K562 (cell line): Measurements from ENCODE around the gene STK33. TPM values are rescaled to one million over a fixed set of nuclear protein-coding genes. Genes with fewer than 3 reads are reported as not detected.

Source experiments
- ATAC-seq: fragments of 200-7000 bp; cut with Tn5 transposase; 3 replicates; pipeline ENCODE4 v1.9.1; 2020; ENCODE audit warnings: moderate library complexity
- BruUV-seq: library from RNA; stranded (reverse); fragments of 400-500 nt; replicated peaks from 2 replicates; lab custom pipeline; 2021; lab: Mats Ljungman, UMichigan
- CTCF ChIA-PET: fragments of 300-600 bp; formaldehyde crosslinking; extraction: SDS; loops from one replicate; lab custom pipeline; 2021; ENCODE audit warnings: low intra/inter-chr PET ratio; lab: Yijun Ruan, JAX
- POLR2A ChIA-PET: fragments of 300-600, 350-650 bp; sonication (Branson Sonifier 250); formaldehyde crosslinking; extraction: SDS; loops from one replicate; lab custom pipeline; 2021; ENCODE audit warnings: antibody characterized with exemption, inconsistent platforms; lab: Yijun Ruan, JAX
- DNase-seq, 4 experiments: peaks; one replicate each; pipeline versions ENCODE4 v3.0.0 to v3.0.0-alpha.2; 2011 to 2018; ENCODE audit warnings: low spot score in 3 of 4, mixed read lengths in 3 of 4; ENCODE audit errors: extremely low read depth in 1 of 4
- FAIRE-seq: peaks from 2 replicates; lab custom pipeline; 2011; peaks lifted over from hg19 to GRCh38; lab: Jason Lieb, UNC
- H2AFZ ChIP-seq: 2 replicates; pipeline ENCODE4 v1.6.0; 2011; ENCODE audit warnings: low read depth, low read length, control low read depth, inconsistent platforms
- H3K27ac ChIP-seq: fragments of 200-600 bp; 3 replicates; pipeline ENCODE4 v1.8.0; 2011; ENCODE audit warnings: low read depth, mild to moderate bottlenecking, control low read depth, inconsistent platforms, low read length, moderate library complexity, mixed read lengths; ENCODE audit errors: extremely low read depth
- H3K27me3 ChIP-seq, 2 experiments: fragments of 300-600 bp in 1 of 2; 2 replicates in 1 of 2; 3 replicates in 1 of 2; pipeline versions ENCODE4 v1.6.0 to v1.8.0; 2011; ENCODE audit warnings: inconsistent platforms in 2 of 2, low read length in 2 of 2, mild to moderate bottlenecking in 1 of 2, mixed read lengths in 1 of 2, moderate library complexity in 1 of 2; ENCODE audit not compliant: control insufficient read depth in 2 of 2, insufficient read depth in 2 of 2
- H3K36me3 ChIP-seq: fragments of 300-600 bp; 3 replicates; pipeline ENCODE4 v1.8.0; 2011; ENCODE audit warnings: mild to moderate bottlenecking, low read length, inconsistent platforms; ENCODE audit not compliant: control insufficient read depth, insufficient read depth
- H3K4me1 ChIP-seq, 2 experiments: fragments of 200-600 bp in 1 of 2; replicated peaks in 1 of 2; 2 replicates in 1 of 2; 3 replicates in 1 of 2; pipeline versions ENCODE4 v1.5.1 to v1.8.0; 2011; ENCODE audit warnings: inconsistent platforms in 2 of 2, low read length in 2 of 2, mild to moderate bottlenecking in 1 of 2, mixed read lengths in 1 of 2, moderate library complexity in 1 of 2; ENCODE audit not compliant: control insufficient read depth in 2 of 2, insufficient read depth in 2 of 2
- H3K4me2 ChIP-seq: 2 replicates; pipeline ENCODE4 v1.6.1; 2011; ENCODE audit warnings: low read length, control low read depth, inconsistent platforms, mixed read lengths; ENCODE audit not compliant: insufficient read depth
- H3K4me3 ChIP-seq: fragments of 200-600 bp; sonication (generic), shearing (Covaris generic); 2 replicates; pipeline ENCODE4 v1.5.1; 2016; ENCODE audit warnings: control low read depth, inconsistent platforms
- H3K79me2 ChIP-seq: fragments of 200-600 bp; 3 replicates; pipeline ENCODE4 v1.8.0; 2011; ENCODE audit warnings: low read length, inconsistent platforms; ENCODE audit not compliant: control insufficient read depth, insufficient read depth
- H3K9ac ChIP-seq, 2 experiments: 2 replicates each; pipeline versions ENCODE4 v1.6.0 to v1.6.1; 2011; ENCODE audit warnings: low read depth in 2 of 2, low read length in 2 of 2, control low read depth in 1 of 2, inconsistent platforms in 1 of 2, mild to moderate bottlenecking in 1 of 2, mixed read lengths in 1 of 2; ENCODE audit not compliant: insufficient read depth in 1 of 2
- H3K9me1 ChIP-seq: one replicate; pipeline ENCODE4 v1.6.0; 2011; ENCODE audit warnings: inconsistent platforms, mild to moderate bottlenecking, low read length, moderate library complexity; ENCODE audit not compliant: control insufficient read depth, insufficient read depth
- H3K9me3 ChIP-seq: replicated peaks from 2 replicates; pipeline ENCODE4 v1.5.1; 2011; ENCODE audit warnings: low read depth, low read length, inconsistent platforms; ENCODE audit not compliant: control insufficient read depth, insufficient read depth
- H4K20me1 ChIP-seq: replicated peaks from 2 replicates; pipeline ENCODE4 v1.6.1; 2011; ENCODE audit warnings: low read length, inconsistent platforms, mixed read lengths; ENCODE audit not compliant: control insufficient read depth, insufficient read depth
- EP400 ChIP-seq: fragments of 450-650 bp; IDR thresholded peaks from 2 replicates; pipeline ENCODE4 v1.6.1; 2017; ENCODE audit warnings: antibody characterized with exemption, mild to moderate bottlenecking, moderate library complexity
- HMBOX1 ChIP-seq: sonication (generic); IDR thresholded peaks from 2 replicates; pipeline ENCODE4 v1.6.1; 2016
- RBFOX2 ChIP-seq: fragments of 200-400 bp; formaldehyde crosslinking; IDR thresholded peaks from 2 replicates; pipeline ENCODE4 v1.6.1; 2017; ENCODE audit warnings: low read depth, mild to moderate bottlenecking, low read length, moderate library complexity
- TAF1 ChIP-seq: IDR thresholded peaks from 2 replicates; pipeline ENCODE4 v1.6.1; 2011; ENCODE audit warnings: mild to moderate bottlenecking, low read length, moderate library complexity; ENCODE audit not compliant: insufficient read depth, control insufficient read depth, severe bottlenecking; ENCODE audit errors: extremely low read depth
- TGIF2 ChIP-seq: sonication (generic); formaldehyde crosslinking; IDR thresholded peaks from 2 replicates; pipeline ENCODE4 v1.8.1; 2022; ENCODE audit warnings: mild to moderate bottlenecking, missing genetic modification reagents, moderate library complexity
- ZNF134 ChIP-seq: fragments of 250-450 bp; sonication (Bioruptor Pico); conservative IDR thresholded peaks from 2 replicates; pipeline ENCODE4 v1.4.0; 2020
- WGBS: fragments of 100-300 bp; shearing (Covaris generic); methylation state at CpG from one replicate; pipeline ENCODE4 v1.1.6; 2016; ENCODE audit warnings: low coverage, mixed read lengths; ENCODE audit not compliant: insufficient coverage; ENCODE audit errors: missing lambda C conversion rate; 5-methylcytosine and 5-hydroxymethylcytosine counted together
- in situ Hi-C: fragments of 300-500 bp; cut with MboI; formaldehyde crosslinking; loops from 4 replicates; pipeline ENCODE4 v1.15.0; 2018; ENCODE audit warnings: inconsistent platforms, mixed read lengths
- intact Hi-C: fragments of 100-400 bp; cut with micrococcal nuclease; formaldehyde crosslinking; loops from 2 replicates; pipeline ENCODE4 v1.14.2; 2022
- polyA plus RNA-seq, 8 experiments: library from polyadenylated mRNA; depleted of rRNA in 4 of 8; stranded (reverse) in 5 of 8; unstranded in 3 of 8; fragments of >200 nt; fragmentation: Nextera tagmentation in 2 of 8; fragmentation: Illumina TruSeq in 1 of 8; extraction: Ambion mirVana in 2 of 8; extraction: Trizol in 1 of 8; gene quantifications; 2 replicates each; pipeline versions ENCODE4 v1.2.1 to v1.2.3, GENCODE V29; 2011 to 2014; ENCODE audit warnings: inconsistent platforms in 1 of 8, missing spikeins in 1 of 8
- total RNA-seq, 7 experiments: library from RNA; depleted of rRNA in 6 of 7; stranded (reverse); fragments of >200 nt in 6 of 7; fragmentation: Illumina TruSeq in 2 of 7; extraction: Trizol in 2 of 7; gene quantifications; 2 replicates each; pipeline versions ENCODE4 v1.2.1 to v1.2.3, GENCODE V29; 2011 to 2021; ENCODE audit warnings: low replicate concordance in 1 of 7

The STK33 gene
- total and polyA plus RNA-seq, 9 of the 15 experiments (the other 6 are each of a cell fraction or from before 2014, with no cell fraction given): not detected

GRCh38 chr11:8617063-8617462 is 23.0 kb upstream of the STK33 start:
- H3K4me2 ChIP-seq: no peak overlapping the region
- no peaks in the 10 kb centered on the region for H3K27me3 ChIP-seq
- H3K9ac ChIP-seq: no peak overlapping the region
- no peaks in the 10 kb centered on the region for H3K79me2 ChIP-seq
- CTCF ChIA-PET: no interaction called here
- H3K27ac ChIP-seq: no peak overlapping the region
- no peak overlapping the region for H3K4me3 ChIP-seq
- no peaks in the 10 kb centered on the region for H3K4me1 ChIP-seq
- FAIRE-seq: no peak
- 51% methylated on average over 2 of the region's 2 CpGs for WGBS
- in situ Hi-C loops: no loop called here
- intact Hi-C loops: no loop called here
- ATAC-seq: no peak
- H3K9me1 ChIP-seq: no peaks in the 10 kb centered on the region
- POLR2A ChIA-PET: no interaction called here
- DNase-seq: no peak
- peaks cover 5% of the 10 kb centered on the region; the same call in 1 of the 2 replicates for H4K20me1 ChIP-seq
- TF ChIP-seq TAF1 (no peak), EP400 (no peak), TGIF2 (no peak), HMBOX1 (no peak), ZNF134 (CRISPR knock-in tag) (no peak), RBFOX2 (no peak)
- TF ChIP-seq, all 486 proteins: peak for 0
- H3K36me3 ChIP-seq: peaks cover 10% of the 10 kb centered on the region; the same call in 2 of the 3 replicates
- BruUV-seq: no TSS peak
- H2AFZ ChIP-seq: no peak overlapping the region
- H3K9me3 ChIP-seq: no peaks in the 10 kb centered on the region
